DMS114 treated with DMSO at 0.1 percent for 48 hours (cell line): ENCODE measurements around the gene MSANTD2.

Experiments used
- DNase-seq: peaks from one replicate; lab custom pipeline; 2025; ENCODE audit not compliant: unreplicated experiment; lab: John Stamatoyannopoulos, UW

The MSANTD2 gene

DNA sequence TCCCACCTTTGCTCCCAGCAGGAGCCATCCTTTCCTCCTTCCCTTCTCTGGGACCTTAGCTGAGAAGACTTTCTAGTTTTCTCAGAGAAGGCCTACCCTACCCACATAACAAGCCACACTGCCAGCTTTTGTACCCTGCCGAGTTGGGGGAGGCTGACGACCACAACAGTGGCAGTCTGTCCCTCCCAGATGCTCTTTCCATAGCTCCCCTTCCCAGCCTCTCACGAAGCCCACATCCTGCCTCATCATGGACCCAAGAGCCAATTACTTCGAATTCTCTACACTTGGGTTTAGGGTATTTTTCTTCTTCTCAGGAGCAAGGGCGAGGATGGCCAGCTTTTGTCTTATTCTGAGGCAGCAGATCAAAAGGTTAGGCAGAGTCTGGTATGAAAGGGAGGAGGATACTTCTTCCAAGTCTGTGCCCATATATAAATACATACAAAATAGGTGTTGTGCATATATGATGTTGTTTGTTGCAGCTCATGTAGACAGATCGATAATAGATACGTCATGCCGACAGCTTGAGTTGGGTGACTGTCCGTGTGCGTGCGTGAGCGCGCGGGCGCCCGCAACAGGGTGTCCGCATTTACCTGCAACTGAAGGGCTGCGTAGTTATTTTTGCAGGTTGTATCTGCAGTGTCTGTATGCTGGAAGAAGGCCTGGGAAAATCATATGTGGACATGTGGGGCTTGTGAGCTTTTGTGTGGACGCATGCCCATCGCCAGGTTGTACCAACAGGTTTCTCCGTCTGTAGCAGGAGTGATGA is 61.3 kb downstream of the MSANTD2 start:
- no peak for DNase-seq

DNA sequence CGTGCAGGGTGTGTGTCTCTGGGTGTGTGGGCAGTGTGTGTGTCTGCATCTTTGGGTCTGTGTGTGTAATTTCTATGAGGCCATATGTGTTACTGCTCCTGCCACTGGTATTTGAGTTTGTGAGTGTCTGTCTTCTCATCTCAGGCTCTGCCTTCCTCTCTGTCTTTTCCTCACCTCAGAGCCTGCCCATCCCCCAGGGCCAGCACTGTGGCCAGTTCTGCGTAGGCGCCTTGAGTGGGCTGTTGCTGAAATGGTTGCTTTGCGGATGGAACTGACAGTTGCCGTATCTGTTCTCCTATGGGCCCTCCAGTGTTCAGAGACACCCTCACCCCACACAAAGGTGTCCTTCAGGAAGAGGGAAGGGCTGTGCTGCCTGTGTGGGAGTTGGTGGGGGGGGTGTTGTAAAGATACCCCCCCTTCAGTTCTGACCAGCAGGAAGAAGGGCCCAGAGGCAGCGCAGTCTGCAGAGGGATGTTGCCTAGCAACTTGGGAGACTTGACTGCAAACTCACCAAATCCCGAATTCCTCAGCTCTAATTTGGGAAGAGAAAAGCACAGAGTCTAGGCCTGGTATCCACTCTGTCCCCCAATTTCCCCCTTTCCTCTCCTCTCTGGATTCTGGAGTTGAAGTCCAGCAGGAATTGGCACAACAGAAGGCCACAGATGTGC is 62.4 kb downstream of the MSANTD2 start:
- DNase-seq, result no peak

DNA sequence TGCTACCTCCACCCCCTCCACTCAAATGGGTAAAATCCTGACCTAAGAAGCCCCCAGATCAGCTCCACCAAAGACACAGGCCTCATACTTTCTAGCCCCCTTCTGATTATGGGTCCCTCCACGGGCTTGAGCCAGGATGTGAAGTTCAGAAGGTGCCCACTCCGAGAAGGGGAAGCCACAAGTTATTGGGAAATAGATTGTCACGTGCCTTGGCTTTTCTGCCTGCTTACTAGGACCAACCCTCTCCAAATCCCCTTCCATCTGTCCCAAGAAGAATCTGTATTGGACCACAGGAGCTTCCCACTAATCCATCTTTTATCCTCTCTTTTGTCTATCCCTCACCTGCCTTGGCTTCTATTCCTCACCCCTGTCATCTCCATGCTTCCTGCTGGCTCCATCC is 63.5 kb downstream of the MSANTD2 start:
- no peak for DNase-seq

DNA sequence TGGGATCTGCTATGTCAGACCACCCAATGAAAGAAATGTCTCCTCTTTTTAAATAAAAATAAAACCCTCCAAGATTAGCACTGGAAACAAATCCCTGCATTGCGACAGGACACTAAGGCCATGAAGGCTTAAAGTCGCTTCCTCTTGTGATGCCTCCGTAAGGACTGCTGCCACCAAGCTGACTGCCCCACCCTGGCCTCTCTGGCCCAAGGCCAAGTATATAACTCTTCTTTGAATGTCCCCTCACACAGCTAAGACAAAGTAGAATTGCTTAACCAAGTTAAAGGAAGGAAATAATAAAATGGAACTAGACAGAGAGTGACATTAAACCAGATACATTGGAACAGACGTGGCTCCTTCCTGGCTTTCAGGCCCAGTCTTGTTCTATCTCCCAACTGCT is 68.0 kb downstream of the MSANTD2 start:
- no peak for DNase-seq

DNA sequence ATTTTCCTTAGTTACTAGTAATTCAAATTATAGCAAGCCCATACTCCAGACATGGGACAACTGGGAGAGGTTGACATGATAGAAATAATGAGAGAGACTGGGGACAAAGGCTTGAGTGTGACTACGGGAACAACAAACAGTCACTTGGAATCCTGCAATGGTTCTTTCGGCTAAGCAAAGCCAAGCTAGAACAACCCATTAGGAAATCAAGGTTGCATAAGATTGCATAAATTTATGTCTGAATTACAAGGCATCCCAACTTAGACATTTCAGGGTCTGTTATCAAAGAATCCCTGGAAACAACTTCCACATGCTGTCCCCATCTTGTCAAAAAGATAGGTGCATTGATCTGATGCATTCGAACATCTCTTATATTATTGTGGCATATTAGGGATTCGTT is 70.6 kb downstream of the MSANTD2 start:
- no peak for DNase-seq

DNA sequence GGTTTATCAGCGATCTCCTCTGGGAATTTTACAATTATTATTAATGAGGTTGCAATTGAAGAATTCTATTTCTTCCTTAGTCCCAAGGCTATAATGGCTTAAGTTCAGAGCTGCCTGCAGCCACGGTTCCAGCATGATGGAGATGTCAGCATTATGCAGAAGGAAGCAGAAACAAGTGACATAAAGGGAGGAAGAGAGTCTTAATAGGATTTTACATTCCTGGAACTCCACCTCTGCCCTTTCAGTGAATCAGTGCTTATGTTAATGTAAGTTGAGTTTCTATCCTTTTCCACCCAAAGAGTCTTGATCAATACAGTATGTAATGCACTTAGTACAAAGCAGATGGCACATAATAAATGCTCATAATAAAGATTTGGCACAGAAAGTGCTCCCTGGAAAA is 72.1 kb downstream of the MSANTD2 start:
- no peak for DNase-seq

DNA sequence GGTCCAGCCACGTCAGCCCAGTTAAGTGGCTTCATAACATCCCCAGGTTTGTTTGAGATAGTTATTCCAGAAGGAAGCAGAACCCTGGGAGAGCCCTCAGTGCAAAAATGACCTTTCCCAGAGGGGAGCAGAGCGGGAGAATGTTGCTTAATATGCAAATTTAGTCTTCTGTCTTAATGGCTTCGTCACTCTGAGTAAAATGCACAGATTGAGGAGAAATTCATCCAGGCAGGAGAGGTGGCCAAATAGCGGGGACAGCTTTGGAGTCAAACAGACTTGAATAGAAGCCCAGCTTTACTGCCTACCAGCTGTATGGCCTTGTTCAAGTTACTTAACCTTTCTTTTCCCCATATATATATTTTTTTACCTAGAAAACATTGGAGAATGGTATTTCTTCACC is 72.7 kb downstream of the MSANTD2 start:
- no peak for DNase-seq

DNA sequence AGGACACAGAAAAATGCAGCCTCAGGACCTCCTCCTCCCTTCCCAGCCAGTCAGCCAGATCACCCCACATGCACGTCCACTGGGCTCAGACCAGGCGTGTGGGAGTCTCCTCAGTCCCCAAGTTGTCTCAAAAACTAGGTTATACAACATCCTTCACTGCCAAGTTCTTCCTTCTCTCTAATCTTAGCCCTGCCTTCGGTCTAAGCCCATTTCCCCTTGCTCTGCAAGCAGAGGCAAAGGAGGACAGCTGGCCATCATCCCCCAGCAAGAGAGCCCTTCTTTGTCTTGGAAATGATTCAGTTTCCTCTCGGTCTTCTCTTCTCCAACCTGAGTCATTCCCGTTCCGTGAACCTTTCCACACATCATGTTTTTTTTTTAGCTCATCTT is 74.5 kb downstream of the MSANTD2 start:
- no peak for DNase-seq

DNA sequence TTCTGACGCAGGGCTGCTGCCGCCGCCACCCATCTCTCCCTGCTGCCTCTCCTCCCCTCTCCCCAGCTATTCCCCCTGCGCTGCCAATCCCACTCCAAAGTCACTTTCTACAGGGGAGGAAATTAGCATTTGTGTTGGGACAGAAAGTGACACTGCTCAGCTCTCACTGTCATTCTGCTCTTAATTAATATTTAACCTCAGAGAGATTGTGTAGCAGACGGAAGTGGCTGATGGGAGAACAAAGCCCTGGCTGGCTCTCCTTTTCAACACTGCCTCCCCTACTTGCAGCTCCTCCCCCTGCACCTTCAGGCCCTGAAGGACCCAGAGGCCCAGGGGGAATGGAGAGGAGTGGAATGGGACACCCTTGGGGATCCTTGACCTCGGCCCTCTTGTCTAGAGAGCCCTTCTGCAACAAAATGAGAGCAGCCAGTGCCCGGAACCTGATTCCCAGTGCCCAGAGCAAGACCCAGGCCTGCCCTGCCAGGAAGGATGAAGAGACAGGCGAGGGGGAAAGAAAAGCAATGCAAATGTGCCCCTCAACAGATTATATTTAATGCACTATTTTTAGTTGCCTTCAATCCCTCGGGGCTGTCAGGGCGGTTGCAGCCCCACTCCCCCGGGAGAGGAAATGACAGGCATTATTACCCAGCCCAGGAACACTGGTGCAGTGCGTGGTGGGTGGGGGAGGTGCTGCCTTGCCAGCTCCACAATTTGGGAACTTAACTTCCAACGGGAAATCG is 75.1 kb downstream of the MSANTD2 start:
- DNase-seq, result no peak

DNA sequence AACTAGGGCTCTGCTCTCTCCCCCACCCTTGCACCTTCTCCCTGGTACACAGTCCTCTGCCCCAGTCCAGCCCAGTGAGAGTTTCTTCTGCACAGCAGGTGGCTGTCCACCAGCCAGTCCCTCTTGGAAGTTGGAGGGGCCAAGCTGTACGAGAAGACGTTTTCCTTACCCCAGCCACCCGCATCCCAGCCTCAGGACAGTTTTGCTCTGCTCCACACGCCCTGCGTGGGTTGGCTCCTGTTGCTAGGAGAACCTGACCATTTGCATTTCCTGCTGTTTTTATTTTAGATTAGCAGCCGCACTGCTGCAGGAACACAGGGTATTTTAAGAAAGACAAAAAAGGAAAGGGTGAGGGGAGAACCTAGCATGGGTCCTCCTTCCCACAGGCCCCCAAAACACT is 78.0 kb downstream of the MSANTD2 start:
- no peak for DNase-seq

DNA sequence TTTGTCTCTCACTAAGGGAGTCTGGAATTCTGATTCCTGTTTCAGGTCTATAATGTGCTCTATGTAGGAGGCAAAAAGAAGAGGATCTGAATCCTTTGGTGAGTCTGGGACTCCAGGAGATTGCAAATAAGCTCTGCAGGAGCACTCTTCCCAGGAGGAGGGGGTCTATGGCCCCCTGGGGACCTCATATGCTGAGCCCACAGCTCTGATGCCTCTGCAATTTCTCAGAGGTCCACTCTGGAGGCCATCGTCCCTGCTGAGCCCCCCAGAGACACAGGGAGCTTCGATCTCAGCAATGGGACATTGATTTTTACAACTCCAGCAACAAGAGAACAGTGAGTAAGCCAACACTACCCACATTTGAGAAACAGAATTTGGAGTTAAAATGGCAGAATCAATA is 80.7 kb downstream of the MSANTD2 start:
- no peak for DNase-seq

DNA sequence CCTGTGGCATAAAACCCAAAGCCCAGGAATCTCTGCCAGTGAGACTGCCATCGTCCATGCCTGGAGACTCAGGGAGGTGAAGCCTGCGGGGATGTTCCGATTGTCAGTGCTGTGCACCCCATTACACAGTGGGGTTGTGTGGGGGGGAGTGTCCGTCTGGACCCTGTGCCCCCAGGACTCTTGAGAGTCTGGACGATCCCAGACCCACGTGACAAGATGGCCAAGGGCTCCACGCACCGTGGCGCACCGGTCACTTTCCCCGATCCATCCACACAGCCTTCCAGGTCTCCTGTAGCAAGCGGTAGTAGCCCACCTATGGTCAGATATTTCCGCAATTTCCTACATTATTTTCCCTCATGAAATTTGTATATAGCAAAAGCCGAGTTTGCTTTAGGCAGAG is 81.4 kb downstream of the MSANTD2 start:
- no peak for DNase-seq

DNA sequence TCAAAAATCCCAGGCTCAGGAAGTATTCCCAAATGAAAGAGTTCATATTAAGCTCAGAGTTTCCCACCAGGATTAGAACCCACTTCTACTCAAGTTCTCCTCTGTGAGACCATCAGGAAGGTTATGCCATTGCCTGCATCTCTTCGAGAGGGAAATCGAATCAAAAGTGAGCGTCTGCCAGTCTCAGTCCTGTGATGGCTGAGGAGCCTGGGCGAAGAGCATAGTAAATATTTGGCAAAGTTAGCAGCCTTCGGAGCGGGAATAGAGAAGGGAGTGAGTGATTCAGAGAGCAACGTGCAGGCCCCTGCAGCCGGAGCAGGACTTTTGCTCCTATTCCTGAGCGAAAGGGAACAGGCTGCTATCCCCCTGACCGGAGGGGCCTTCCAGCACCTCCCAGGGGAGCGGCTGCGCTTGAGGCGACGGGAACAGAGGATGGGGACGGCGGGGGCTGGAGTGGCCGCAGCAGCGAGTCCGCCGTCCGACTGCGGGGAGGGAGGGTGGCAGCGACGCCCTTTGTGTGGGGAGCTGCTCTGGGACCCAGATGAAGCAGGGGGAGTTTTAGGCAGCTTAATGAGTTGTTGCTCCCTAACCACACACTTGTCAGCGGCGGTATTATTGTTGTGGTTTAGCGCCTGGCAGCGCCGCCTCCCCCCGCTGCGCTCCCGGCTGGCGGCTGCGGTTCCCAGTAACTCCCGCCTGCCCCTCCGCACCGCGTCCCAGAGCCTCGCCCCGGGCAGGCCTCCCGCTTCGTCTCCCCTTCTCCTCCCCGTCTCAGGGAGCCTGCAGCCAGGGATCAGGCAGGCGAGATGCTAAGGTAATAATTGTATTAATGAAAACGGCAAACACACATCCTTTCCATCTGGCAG is 82.2 kb downstream of the MSANTD2 start:
- no peak for DNase-seq

DNA sequence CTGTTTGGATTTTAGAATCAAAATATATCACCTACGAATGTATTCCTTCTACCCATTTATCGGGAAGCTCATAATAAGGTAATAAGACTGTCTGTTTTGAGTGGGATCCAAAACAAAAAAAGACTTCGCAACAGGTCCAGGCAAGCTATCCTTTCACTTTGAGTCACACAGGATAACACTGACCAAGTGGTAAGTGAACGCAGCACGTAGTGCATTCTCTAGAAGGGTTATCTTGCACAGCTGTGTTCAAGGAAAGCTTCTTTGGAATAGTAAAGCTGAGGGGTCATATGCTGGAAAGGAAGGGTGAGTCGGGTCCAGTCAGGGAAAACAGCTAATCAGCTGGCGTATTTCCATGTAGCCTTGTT is 82.8 kb downstream of the MSANTD2 start:
- no peak for DNase-seq

DNA sequence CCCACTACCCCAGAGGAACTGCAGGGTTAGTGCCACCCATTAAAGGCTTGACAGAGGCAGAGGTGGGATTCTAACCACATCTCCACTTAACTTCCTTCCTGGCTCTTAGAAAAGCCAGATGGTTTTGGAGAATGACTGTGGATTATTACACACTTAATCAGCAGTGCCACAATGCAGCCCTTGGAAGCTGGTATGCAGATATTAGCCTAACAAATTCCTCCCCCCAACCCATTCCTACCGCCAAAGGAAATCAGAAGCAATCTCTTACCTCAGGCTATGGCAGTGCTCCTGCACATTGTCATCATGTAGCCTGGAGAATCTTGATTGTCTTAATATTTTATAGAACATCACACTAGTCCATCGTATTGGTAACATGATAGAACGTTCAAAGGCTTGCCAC is 83.6 kb downstream of the MSANTD2 start:
- DNase-seq, result no peak
